Coronary artery (tissue), 2 donors: ENCODE measurements around the gene FGG.

Source experiments
- DNase-seq: peaks from one replicate; pipeline ENCODE4 v3.0.0-alpha.2; 2017; ENCODE audit warnings: low spot score
- H3K27ac ChIP-seq, 2 donors: fragments of 200-600 bp; sonication (generic); one replicate each; pipeline ENCODE4 v1.5.1; 2016 to 2019
- H3K4me3 ChIP-seq: fragments of 200-600 bp; sonication (generic); 2 replicates; pipeline ENCODE4 v1.5.1; 2016; ENCODE audit warnings: mild to moderate bottlenecking, moderate library complexity
- CTCF ChIP-seq: fragments of 200-600 bp; sonication (generic); IDR thresholded peaks from one replicate; pipeline ENCODE4 v1.5.1; 2019; ENCODE audit warnings: antibody characterized with exemption

Gene FGG

GRCh38 chr4:154612472-154613414 is at the start of gene FGG:
Gene FGG, minus strand, starts transcription at chr4:154612656. Its CDS starts 47 bp downstream, at chr4:154612609.
- DNase-seq: no peak
- Histone ChIP-seq H3K27ac (no peak within 1 kb of the TSS), H3K4me3 (no peak within 1 kb of the TSS)
- no peak for TF ChIP-seq CTCF

- TF ChIP-seq CTCF: no peak
- Histone ChIP-seq H3K27ac (no peak overlapping the region), H3K4me3 (no peak overlapping the region)
- no peak for DNase-seq
These were observed 47.6 kb upstream of the FGG start for GRCh38 chr4:154660052-154660451.

GRCh38 chr4:154658680-154659405 is 46.4 kb upstream of the FGG start:
- no peak for TF ChIP-seq CTCF
- no peak overlapping the region for H3K4me3 ChIP-seq
- H3K27ac ChIP-seq: no peak overlapping the region
- no peak for DNase-seq

- Histone ChIP-seq H3K4me3 (no peak overlapping the region), H3K27ac (no peak overlapping the region)
- DNase-seq: no peak
- no peak for TF ChIP-seq CTCF
These were observed 31.0 kb upstream of the FGG start for GRCh38 chr4:154643493-154643892.

GRCh38 chr4:154642373-154643009 is 30.0 kb upstream of the FGG start:
- no peak for DNase-seq
- TF ChIP-seq CTCF: no peak
- Histone ChIP-seq H3K4me3 (no peak overlapping the region), H3K27ac (no peak overlapping the region)

- no peak for TF ChIP-seq CTCF
- Histone ChIP-seq H3K4me3 (no peak overlapping the region), H3K27ac (no peak overlapping the region)
- DNase-seq: no peak
These were observed 28.5 kb upstream of the FGG start for GRCh38 chr4:154640999-154641398.
